HepG2 (cell line): ENCODE measurements around the gene CELF2.

ENCODE experiments used
- FOXK1 ChIP-seq: sonication (generic); formaldehyde crosslinking; IDR thresholded peaks from 2 replicates; pipeline ENCODE4 v1.4.0; 2020; ENCODE audit warnings: low read depth, missing genetic modification reagents, borderline replicate concordance
- NBN ChIP-seq: fragments of 450-650 bp; conservative IDR thresholded peaks from 2 replicates; pipeline ENCODE4 v1.6.1; 2017
- NFYB ChIP-seq: sonication (generic); formaldehyde crosslinking; IDR thresholded peaks from 2 replicates; pipeline ENCODE4 v1.4.0; 2020; ENCODE audit warnings: missing genetic modification reagents
- SRSF1 ChIP-seq: fragments of 200-400 bp; formaldehyde crosslinking; optimal IDR thresholded peaks from 2 replicates; pipeline ENCODE3; 2017; ENCODE audit warnings: mild to moderate bottlenecking, low read depth, low read length, moderate library complexity
- ZBTB8A ChIP-seq: sonication (generic); formaldehyde crosslinking; IDR thresholded peaks from 2 replicates; pipeline ENCODE4 v1.4.0; 2020; ENCODE audit warnings: mild to moderate bottlenecking, low read depth, missing genetic modification reagents, borderline replicate concordance
- ZNF703 ChIP-seq: sonication (generic); formaldehyde crosslinking; IDR thresholded peaks from 2 replicates; pipeline ENCODE4 v1.5.1; 2020; ENCODE audit warnings: missing genetic modification reagents, mild to moderate bottlenecking, moderate library complexity, borderline replicate concordance
- TF ChIP-seq, protein P1 (sequence below): IDR thresholded peaks from 2 replicates; pipeline ENCODE4 v1.6.1; 2016; ENCODE audit warnings: low read depth
- TF ChIP-seq, protein P2 (sequence below): sonication (generic); formaldehyde crosslinking; IDR thresholded peaks from 2 replicates; pipeline ENCODE4 v1.5.0; 2020; ENCODE audit warnings: mild to moderate bottlenecking, missing genetic modification reagents, moderate library complexity
- TF ChIP-seq, protein P3 (sequence below): sonication (generic); formaldehyde crosslinking; IDR thresholded peaks from 2 replicates; pipeline ENCODE4 v1.8.1; 2023; ENCODE audit warnings: missing genetic modification reagents, inconsistent platforms, borderline replicate concordance

DNA sequence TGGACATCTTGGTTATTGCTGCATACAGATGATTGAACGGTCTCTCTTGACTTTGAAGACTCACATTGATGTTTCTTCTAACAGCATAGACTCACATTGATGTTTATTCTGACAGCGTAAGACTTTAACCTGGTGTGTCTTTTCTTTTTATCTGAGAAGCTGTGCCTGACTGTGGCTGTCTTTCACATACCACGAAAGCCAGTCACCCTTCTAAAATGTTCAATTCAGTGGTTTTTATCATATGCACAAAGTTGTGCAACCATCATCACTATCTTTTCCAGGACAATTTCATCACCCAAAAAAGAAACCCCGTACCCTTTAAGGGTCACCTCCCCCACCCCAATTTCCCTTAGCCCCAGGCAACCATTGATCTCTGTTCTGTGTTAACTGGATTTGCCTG is 24.7 kb downstream of the CELF2 start:
- TF ChIP-seq FOXK1 (CRISPR knock-in tag): no peak
- TF ChIP-seq, protein P1, sequence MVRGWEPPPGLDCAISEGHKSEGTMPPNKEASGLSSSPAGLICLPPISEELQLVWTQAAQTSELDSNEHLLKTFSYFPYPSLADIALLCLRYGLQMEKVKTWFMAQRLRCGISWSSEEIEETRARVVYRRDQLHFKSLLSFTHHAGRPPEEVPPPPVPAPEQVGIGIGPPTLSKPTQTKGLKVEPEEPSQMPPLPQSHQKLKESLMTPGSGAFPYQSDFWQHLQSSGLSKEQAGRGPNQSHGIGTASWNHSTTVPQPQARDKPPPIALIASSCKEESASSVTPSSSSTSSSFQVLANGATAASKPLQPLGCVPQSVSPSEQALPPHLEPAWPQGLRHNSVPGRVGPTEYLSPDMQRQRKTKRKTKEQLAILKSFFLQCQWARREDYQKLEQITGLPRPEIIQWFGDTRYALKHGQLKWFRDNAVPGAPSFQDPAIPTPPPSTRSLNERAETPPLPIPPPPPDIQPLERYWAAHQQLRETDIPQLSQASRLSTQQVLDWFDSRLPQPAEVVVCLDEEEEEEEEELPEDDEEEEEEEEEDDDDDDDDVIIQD (CRISPR knock-in tag): no peak
- TF ChIP-seq, protein P2, sequence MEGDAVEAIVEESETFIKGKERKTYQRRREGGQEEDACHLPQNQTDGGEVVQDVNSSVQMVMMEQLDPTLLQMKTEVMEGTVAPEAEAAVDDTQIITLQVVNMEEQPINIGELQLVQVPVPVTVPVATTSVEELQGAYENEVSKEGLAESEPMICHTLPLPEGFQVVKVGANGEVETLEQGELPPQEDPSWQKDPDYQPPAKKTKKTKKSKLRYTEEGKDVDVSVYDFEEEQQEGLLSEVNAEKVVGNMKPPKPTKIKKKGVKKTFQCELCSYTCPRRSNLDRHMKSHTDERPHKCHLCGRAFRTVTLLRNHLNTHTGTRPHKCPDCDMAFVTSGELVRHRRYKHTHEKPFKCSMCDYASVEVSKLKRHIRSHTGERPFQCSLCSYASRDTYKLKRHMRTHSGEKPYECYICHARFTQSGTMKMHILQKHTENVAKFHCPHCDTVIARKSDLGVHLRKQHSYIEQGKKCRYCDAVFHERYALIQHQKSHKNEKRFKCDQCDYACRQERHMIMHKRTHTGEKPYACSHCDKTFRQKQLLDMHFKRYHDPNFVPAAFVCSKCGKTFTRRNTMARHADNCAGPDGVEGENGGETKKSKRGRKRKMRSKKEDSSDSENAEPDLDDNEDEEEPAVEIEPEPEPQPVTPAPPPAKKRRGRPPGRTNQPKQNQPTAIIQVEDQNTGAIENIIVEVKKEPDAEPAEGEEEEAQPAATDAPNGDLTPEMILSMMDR (CRISPR knock-in tag): no peak
- TF ChIP-seq NFYB (CRISPR knock-in tag): no peak
- TF ChIP-seq, protein P3, sequence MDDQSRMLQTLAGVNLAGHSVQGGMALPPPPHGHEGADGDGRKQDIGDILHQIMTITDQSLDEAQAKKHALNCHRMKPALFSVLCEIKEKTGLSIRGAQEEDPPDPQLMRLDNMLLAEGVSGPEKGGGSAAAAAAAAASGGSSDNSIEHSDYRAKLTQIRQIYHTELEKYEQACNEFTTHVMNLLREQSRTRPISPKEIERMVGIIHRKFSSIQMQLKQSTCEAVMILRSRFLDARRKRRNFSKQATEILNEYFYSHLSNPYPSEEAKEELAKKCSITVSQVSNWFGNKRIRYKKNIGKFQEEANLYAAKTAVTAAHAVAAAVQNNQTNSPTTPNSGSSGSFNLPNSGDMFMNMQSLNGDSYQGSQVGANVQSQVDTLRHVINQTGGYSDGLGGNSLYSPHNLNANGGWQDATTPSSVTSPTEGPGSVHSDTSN: no peak
- no peak for TF ChIP-seq SRSF1
- no peak for TF ChIP-seq ZBTB8A
- no peak for TF ChIP-seq ZNF703 (CRISPR knock-in tag)
- no peak for TF ChIP-seq NBN
